GM23338 (cell line): ENCODE data around the gene TMEM219.

Experiments
- CREB1 ChIP-seq: fragments of 250-450 bp; sonication (Bioruptor Pico); IDR thresholded peaks from 2 replicates; pipeline ENCODE4 v1.5.0; 2020; ENCODE audit warnings: low read depth, mild to moderate bottlenecking, moderate library complexity
- CTCF ChIP-seq, 2 experiments: fragments of 200-600 bp in 1 of 2; sonication (generic) in 1 of 2; conservative IDR thresholded peaks; 2 replicates each; pipeline versions ENCODE4 v1.5.1 to v1.6.1; 2016 to 2017; ENCODE audit warnings: antibody characterized with exemption in 2 of 2, low read depth in 2 of 2, mild to moderate bottlenecking in 2 of 2, moderate library complexity in 1 of 2
- EZH2 ChIP-seq: fragments of 200-600 bp; sonication (generic); IDR thresholded peaks from one replicate; pipeline ENCODE4 v1.8.0; 2017; ENCODE audit warnings: antibody characterized with exemption, mild to moderate bottlenecking, low read depth; ENCODE audit not compliant: unreplicated experiment
- EZH2phosphoT487 ChIP-seq: fragments of 200-600 bp; sonication (generic); IDR thresholded peaks from one replicate; pipeline ENCODE4 v1.8.1; 2018; ENCODE audit warnings: antibody characterized with exemption; ENCODE audit not compliant: unreplicated experiment
- JUNB ChIP-seq: IDR thresholded peaks from one replicate; pipeline ENCODE4 v1.6.1; 2016; ENCODE audit warnings: antibody characterized with exemption; ENCODE audit not compliant: unreplicated experiment
- NANOG ChIP-seq: IDR thresholded peaks from 2 replicates; pipeline ENCODE4 v1.6.1; 2016; ENCODE audit warnings: antibody characterized with exemption, borderline replicate concordance
- POLR2AphosphoS5 ChIP-seq: IDR thresholded peaks from 2 replicates; pipeline ENCODE4 v1.6.1; 2016; ENCODE audit warnings: antibody characterized with exemption, low read depth
- STAT1 ChIP-seq: IDR thresholded peaks from one replicate; pipeline ENCODE4 v1.6.1; 2016; ENCODE audit warnings: antibody characterized with exemption; ENCODE audit not compliant: unreplicated experiment
- ZNF114 ChIP-seq: fragments of 250-450 bp; sonication (Bioruptor Pico); IDR thresholded peaks from 2 replicates; pipeline ENCODE4 v1.5.0; 2020; ENCODE audit warnings: mild to moderate bottlenecking, moderate library complexity
- ZNF331 ChIP-seq: fragments of 250-450 bp; sonication (Bioruptor Pico); IDR thresholded peaks from 2 replicates; pipeline ENCODE4 v1.5.0; 2020; ENCODE audit warnings: low read depth, mild to moderate bottlenecking, moderate library complexity
- ZNF462 ChIP-seq: fragments of 250-450 bp; sonication (Bioruptor Pico); IDR thresholded peaks from 2 replicates; pipeline ENCODE4 v1.5.0; 2020; ENCODE audit warnings: mild to moderate bottlenecking, moderate library complexity
- TF ChIP-seq, protein P1 (sequence below): IDR thresholded peaks from one replicate; pipeline ENCODE4 v1.6.1; 2018; ENCODE audit warnings: antibody characterized with exemption; ENCODE audit not compliant: unreplicated experiment

DNA sequence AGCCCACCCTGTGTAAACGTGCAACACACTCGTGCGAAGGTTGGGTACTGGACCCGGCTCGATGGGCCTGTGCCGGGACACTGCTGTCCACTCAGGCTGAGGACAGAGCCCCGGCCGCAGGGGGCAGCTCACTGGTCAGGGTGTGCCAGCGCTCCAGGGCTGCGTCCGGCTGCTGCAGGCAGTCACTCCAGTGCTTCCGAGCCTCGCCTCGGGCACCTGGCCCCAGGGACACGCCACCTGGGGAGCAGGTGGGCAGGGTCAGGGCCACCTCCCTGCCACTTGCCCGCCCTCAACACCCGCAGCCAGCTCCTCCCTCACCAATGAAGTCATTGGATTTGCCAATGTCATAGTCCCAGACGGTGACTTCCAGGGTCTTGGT lies 44.2 kb downstream of the TMEM219 start:
- TF ChIP-seq POLR2AphosphoS5 (no peak), CTCF (conservative IDR thresholded peaks at IDR 0.05; ENCODE audit: low read depth in 2 of 2) (no peak), EZH2phosphoT487 (no peak), EZH2 (no peak), CREB1 (CRISPR knock-in tag) (no peak), ZNF114 (no peak), STAT1 (no peak), ZNF331 (CRISPR knock-in tag) (no peak), JUNB (no peak), ZNF462 (no peak), NANOG (no peak)
- TF ChIP-seq, protein P1, sequence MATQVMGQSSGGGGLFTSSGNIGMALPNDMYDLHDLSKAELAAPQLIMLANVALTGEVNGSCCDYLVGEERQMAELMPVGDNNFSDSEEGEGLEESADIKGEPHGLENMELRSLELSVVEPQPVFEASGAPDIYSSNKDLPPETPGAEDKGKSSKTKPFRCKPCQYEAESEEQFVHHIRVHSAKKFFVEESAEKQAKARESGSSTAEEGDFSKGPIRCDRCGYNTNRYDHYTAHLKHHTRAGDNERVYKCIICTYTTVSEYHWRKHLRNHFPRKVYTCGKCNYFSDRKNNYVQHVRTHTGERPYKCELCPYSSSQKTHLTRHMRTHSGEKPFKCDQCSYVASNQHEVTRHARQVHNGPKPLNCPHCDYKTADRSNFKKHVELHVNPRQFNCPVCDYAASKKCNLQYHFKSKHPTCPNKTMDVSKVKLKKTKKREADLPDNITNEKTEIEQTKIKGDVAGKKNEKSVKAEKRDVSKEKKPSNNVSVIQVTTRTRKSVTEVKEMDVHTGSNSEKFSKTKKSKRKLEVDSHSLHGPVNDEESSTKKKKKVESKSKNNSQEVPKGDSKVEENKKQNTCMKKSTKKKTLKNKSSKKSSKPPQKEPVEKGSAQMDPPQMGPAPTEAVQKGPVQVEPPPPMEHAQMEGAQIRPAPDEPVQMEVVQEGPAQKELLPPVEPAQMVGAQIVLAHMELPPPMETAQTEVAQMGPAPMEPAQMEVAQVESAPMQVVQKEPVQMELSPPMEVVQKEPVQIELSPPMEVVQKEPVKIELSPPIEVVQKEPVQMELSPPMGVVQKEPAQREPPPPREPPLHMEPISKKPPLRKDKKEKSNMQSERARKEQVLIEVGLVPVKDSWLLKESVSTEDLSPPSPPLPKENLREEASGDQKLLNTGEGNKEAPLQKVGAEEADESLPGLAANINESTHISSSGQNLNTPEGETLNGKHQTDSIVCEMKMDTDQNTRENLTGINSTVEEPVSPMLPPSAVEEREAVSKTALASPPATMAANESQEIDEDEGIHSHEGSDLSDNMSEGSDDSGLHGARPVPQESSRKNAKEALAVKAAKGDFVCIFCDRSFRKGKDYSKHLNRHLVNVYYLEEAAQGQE = no peak
